GM08714 (cell line): ENCODE measurements around the gene CNRIP1.

Experiments
- H3K4me3 ChIP-seq: fragments of 200-500 bp; sonication (Bioruptor generic); 2 replicates; pipeline ENCODE4 v1.5.1; 2014; ENCODE audit warnings: mild to moderate bottlenecking, low read length, inconsistent platforms
- ZNF274 ChIP-seq: IDR thresholded peaks from 2 replicates; pipeline ENCODE4 v1.6.1; 2012; ENCODE audit warnings: mild to moderate bottlenecking, low read depth, low read length

CNRIP1 gene

GRCh38 chr2:68345129-68345875 lies 25.6 kb upstream of the CNRIP1 start:
- no peak for TF ChIP-seq ZNF274

GRCh38 chr2:68344031-68344430 lies 24.3 kb upstream of the CNRIP1 start:
- no peak for TF ChIP-seq ZNF274
- no peak overlapping the region for H3K4me3 ChIP-seq

More at GRCh38 chr2:68345129-68345875, 25.6 kb upstream of the CNRIP1 start:
- no peak overlapping the region for H3K4me3 ChIP-seq

GRCh38 chr2:68342470-68342869 lies 22.7 kb upstream of the CNRIP1 start:
- H3K4me3 ChIP-seq = no peak overlapping the region
- no peak for TF ChIP-seq ZNF274

GRCh38 chr2:68341583-68341982 lies 21.8 kb upstream of the CNRIP1 start:
- H3K4me3 ChIP-seq = no peak overlapping the region
- no peak for TF ChIP-seq ZNF274

- no peak for TF ChIP-seq ZNF274
These were observed 21.2 kb upstream of the CNRIP1 start for GRCh38 chr2:68341062-68341329.

GRCh38 chr2:68340226-68341061 lies 20.7 kb upstream of the CNRIP1 start:
- H3K4me3 ChIP-seq = no peak overlapping the region; the same call in 1 of the 2 replicates
- no peak for TF ChIP-seq ZNF274

More at GRCh38 chr2:68341062-68341329, 21.2 kb upstream of the CNRIP1 start:
- no peak overlapping the region for H3K4me3 ChIP-seq

GRCh38 chr2:68336192-68336591 lies 16.4 kb upstream of the CNRIP1 start:
- no peak for TF ChIP-seq ZNF274
- no peak overlapping the region for H3K4me3 ChIP-seq

- TF ChIP-seq ZNF274 = no peak
- no peak overlapping the region for H3K4me3 ChIP-seq
These were observed 14.2 kb upstream of the CNRIP1 start for GRCh38 chr2:68333931-68334330.

GRCh38 chr2:68333009-68333408 lies 13.3 kb upstream of the CNRIP1 start:
- H3K4me3 ChIP-seq = no peak overlapping the region
- no peak for TF ChIP-seq ZNF274

- no peak overlapping the region for H3K4me3 ChIP-seq
- TF ChIP-seq ZNF274 = no peak
These were observed 10.9 kb upstream of the CNRIP1 start for GRCh38 chr2:68330691-68331090.

- H3K4me3 ChIP-seq = no peak overlapping the region
- TF ChIP-seq ZNF274 = no peak
These were observed 9.2 kb upstream of the CNRIP1 start for GRCh38 chr2:68328901-68329300.

GRCh38 chr2:68325056-68325455 lies 5.3 kb upstream of the CNRIP1 start:
- TF ChIP-seq ZNF274 = no peak
- no peak overlapping the region for H3K4me3 ChIP-seq

- no peak for TF ChIP-seq ZNF274
- H3K4me3 ChIP-seq = no peak overlapping the region; the same call in 1 of the 2 replicates
These were observed 431 bp upstream of the CNRIP1 start for GRCh38 chr2:68320118-68320641.

- no peak for TF ChIP-seq ZNF274
- H3K4me3 ChIP-seq = peak overlapping the region; percentile 6; the same call in 1 of the 2 replicates
These were observed 793 bp downstream of the CNRIP1 start for GRCh38 chr2:68318914-68319397.
